SW 1271 (cell line): ENCODE measurements around the gene UGT2B10.

Source experiments
- DNase-seq, 2 experiments: peaks; one replicate each; lab custom pipeline; 2025; lab: John Stamatoyannopoulos, UW

UGT2B10 gene

GRCh38 chr4:68871809-68872642 lies 56.2 kb downstream of the UGT2B10 start:
- no peak for DNase-seq

DNA sequence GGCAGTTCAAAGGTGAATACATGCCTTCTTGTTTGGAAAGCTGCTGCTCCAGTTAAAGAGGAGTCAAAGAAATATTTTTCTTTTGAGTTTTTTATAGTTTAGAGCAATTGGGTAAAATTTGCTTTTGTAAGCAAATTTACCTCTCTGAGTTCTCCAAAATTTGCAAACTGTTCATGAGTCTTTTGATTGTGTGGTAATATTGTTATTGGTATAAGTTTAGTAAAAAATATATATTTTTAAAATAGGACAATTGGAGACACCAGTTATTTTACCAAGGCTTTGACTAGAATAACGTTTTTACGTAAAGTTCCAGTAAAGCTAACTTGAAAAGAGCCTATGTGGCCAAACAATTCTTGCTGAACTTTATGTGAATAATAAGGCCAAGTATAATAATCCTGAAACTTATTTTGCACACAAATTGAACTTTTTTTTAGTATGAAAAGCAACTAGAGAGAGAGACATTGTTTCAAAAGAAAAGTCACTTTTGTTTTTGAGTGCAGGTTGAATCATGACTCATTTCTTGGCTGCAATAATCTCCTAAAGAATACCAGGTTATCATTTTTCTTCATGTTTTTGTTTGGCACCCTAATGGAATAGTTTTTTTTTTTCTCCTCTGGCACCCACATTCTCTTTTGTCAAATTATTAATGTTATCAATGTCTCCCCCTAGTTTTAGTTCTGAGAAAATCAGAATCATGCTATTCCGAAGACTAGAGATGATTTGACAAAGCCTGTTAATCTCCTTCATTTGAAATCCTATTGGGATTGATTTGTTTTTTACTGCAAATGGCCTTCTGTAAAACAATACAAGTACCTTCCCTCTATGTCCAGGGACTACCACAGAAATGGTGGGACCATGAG lies 57.1 kb downstream of the UGT2B10 start:
- no peak for DNase-seq

- no peak for DNase-seq
Observed at GRCh38 chr4:68874507-68874906, 58.7 kb downstream of the UGT2B10 start.

DNA sequence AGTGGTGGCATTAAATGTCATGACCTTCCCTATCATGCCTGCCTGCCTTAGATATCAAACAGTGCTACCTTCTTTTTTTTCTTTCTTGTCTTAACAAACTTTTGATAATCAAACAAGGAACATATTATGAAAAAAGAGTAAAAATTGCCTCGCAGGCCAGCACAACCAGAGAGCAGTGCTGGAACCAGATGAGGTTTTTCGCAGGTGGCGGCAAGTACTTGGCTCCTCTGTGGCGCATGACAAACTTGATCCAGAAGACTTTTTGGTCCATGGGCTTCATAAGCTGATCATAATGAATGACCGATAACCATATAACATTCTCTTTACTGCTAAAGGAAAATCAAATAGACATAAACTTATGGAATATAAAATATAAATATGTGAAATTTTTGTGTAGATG lies 61.8 kb downstream of the UGT2B10 start:
- DNase-seq: no peak

GRCh38 chr4:68878048-68878447 lies 62.3 kb downstream of the UGT2B10 start:
- no peak for DNase-seq
